ENCODE data around the gene TTC34.

- TF ChIP-seq CTCF (IDR thresholded peaks at IDR 0.05) = no peak
- TF ChIP-seq POLR2AphosphoS5 (IDR thresholded peaks at IDR 0.05) = no peak
- no peak for TF ChIP-seq EP300 (IDR thresholded peaks at IDR 0.05)
Observed at GRCh38 chr1:2803086-2803930, 1.8 kb upstream of the TTC34 start.

All from sigmoid colon (tissue), 4 donors.